ENCODE results near the gene MACROD2.

The MACROD2 gene

DNA sequence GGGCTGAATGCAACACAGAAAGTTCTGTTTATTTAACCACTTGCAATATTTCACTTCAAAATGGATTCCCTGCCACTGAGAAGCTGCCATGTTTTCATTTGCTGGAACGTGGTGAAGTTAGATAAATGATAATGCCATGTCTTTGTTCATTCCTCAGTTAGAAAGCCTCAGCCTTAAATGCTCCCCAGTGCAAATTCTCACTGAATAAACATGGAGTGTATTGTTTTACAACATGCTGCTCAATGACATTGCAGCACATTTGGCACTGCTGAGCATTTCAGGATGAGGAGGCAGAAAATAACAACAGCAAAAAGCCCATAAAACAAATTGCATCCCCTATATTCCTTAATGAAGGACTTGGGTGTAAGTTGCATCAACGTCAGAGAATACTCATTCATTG, 1255.9 kb downstream of the MACROD2 start (continued):
- no peak for TF ChIP-seq SCRT1 (tag by site-specific recombination; IDR thresholded peaks at IDR 0.05; ENCODE audit: borderline replicate concordance)
- no peak for TF ChIP-seq ZFP41 (tag by site-specific recombination; IDR thresholded peaks at IDR 0.05; ENCODE audit: borderline replicate concordance)
- TF ChIP-seq ZNF623 (tag by site-specific recombination; IDR thresholded peaks at IDR 0.05) = no peak
- no peak for TF ChIP-seq ZNF473 (tag by site-specific recombination; IDR thresholded peaks at IDR 0.05)
- no peak for TF ChIP-seq ZNF138 (tag by site-specific recombination; IDR thresholded peaks at IDR 0.05; ENCODE audit: borderline replicate concordance)
- TF ChIP-seq ZBTB11 (tag by site-specific recombination; conservative IDR thresholded peaks at IDR 0.05; ENCODE audit: low read depth) = no peak
- TF ChIP-seq, protein P1, sequence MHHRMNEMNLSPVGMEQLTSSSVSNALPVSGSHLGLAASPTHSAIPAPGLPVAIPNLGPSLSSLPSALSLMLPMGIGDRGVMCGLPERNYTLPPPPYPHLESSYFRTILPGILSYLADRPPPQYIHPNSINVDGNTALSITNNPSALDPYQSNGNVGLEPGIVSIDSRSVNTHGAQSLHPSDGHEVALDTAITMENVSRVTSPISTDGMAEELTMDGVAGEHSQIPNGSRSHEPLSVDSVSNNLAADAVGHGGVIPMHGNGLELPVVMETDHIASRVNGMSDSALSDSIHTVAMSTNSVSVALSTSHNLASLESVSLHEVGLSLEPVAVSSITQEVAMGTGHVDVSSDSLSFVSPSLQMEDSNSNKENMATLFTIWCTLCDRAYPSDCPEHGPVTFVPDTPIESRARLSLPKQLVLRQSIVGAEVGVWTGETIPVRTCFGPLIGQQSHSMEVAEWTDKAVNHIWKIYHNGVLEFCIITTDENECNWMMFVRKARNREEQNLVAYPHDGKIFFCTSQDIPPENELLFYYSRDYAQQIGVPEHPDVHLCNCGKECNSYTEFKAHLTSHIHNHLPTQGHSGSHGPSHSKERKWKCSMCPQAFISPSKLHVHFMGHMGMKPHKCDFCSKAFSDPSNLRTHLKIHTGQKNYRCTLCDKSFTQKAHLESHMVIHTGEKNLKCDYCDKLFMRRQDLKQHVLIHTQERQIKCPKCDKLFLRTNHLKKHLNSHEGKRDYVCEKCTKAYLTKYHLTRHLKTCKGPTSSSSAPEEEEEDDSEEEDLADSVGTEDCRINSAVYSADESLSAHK (tag by site-specific recombination; IDR thresholded peaks at IDR 0.05) = no peak
- TF ChIP-seq ZNF48 (tag by site-specific recombination; IDR thresholded peaks at IDR 0.05) = no peak
- TF ChIP-seq ZFP3 (tag by site-specific recombination; IDR thresholded peaks at IDR 0.05; ENCODE audit: low read depth) = no peak

GRCh38 chr20:15252304-15252703, 1257.0 kb downstream of the MACROD2 start:
- no peak overlapping the region for H3K4me3 ChIP-seq (ENCODE audit: low read depth, low read length)
- H3K36me3 ChIP-seq (ENCODE audit: control insufficient read depth in 2 of 2, insufficient read depth in 1 of 2, low read length in 2 of 2) = no peaks in the 10 kb centered on the region
- H3K4me1 ChIP-seq (ENCODE audit: control insufficient read depth, insufficient read depth, low read length) = peaks cover 5% of the 10 kb centered on the region; the same call in 1 of the 2 replicates
- no peak overlapping the region for H3K27ac ChIP-seq (ENCODE audit: extremely low read depth, low read depth, low read length)
- ChIA-PET CTCF (interaction anchor here (0.9 kb wide), 1 partner anchor 16 kb away, joined by 3 read pairs; no protein-coding TSS in a partner anchor), POLR2A (no interaction called here)
- H3K9me3 ChIP-seq (ENCODE audit: control insufficient read depth, insufficient read depth, low read depth, low read length) = no peaks in the 10 kb centered on the region
- no peak for TF ChIP-seq ZNF266 (tag by site-specific recombination; IDR thresholded peaks at IDR 0.05; ENCODE audit: low read depth)
- no peak for TF ChIP-seq ZBTB48 (tag by site-specific recombination; IDR thresholded peaks at IDR 0.05)
- TF ChIP-seq, protein P2, sequence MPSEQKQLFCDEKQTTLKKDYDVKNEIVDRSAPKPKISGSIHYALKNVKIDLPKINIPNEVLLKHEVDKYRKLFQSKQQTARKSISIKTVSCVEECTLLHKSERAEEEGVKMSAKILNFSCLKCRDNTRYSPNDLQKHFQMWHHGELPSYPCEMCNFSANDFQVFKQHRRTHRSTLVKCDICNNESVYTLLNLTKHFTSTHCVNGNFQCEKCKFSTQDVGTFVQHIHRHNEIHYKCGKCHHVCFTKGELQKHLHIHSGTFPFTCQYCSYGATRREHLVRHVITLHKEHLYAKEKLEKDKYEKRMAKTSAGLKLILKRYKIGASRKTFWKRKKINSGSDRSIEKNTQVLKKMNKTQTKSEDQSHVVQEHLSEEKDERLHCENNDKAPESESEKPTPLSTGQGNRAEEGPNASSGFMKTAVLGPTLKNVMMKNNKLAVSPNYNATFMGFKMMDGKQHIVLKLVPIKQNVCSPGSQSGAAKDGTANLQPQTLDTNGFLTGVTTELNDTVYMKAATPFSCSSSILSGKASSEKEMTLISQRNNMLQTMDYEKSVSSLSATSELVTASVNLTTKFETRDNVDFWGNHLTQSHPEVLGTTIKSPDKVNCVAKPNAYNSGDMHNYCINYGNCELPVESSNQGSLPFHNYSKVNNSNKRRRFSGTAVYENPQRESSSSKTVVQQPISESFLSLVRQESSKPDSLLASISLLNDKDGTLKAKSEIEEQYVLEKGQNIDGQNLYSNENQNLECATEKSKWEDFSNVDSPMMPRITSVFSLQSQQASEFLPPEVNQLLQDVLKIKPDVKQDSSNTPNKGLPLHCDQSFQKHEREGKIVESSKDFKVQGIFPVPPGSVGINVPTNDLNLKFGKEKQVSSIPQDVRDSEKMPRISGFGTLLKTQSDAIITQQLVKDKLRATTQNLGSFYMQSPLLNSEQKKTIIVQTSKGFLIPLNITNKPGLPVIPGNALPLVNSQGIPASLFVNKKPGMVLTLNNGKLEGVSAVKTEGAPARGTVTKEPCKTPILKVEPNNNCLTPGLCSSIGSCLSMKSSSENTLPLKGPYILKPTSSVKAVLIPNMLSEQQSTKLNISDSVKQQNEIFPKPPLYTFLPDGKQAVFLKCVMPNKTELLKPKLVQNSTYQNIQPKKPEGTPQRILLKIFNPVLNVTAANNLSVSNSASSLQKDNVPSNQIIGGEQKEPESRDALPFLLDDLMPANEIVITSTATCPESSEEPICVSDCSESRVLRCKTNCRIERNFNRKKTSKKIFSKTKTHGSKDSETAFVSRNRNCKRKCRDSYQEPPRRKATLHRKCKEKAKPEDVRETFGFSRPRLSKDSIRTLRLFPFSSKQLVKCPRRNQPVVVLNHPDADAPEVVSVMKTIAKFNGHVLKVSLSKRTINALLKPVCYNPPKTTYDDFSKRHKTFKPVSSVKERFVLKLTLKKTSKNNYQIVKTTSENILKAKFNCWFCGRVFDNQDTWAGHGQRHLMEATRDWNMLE (tag by site-specific recombination; conservative IDR thresholded peaks at IDR 0.05; ENCODE audit: low read depth) = no peak
- no peak for TF ChIP-seq ZFP41 (tag by site-specific recombination; IDR thresholded peaks at IDR 0.05; ENCODE audit: borderline replicate concordance)
- no peak for TF ChIP-seq ZNF174 (tag by site-specific recombination; IDR thresholded peaks at IDR 0.05)
- TF ChIP-seq ZNF223 (tag by site-specific recombination; IDR thresholded peaks at IDR 0.05) = no peak
- TF ChIP-seq ZNF341 (tag by site-specific recombination; IDR thresholded peaks at IDR 0.05; ENCODE audit: low read depth) = no peak
- TF ChIP-seq, protein P3, sequence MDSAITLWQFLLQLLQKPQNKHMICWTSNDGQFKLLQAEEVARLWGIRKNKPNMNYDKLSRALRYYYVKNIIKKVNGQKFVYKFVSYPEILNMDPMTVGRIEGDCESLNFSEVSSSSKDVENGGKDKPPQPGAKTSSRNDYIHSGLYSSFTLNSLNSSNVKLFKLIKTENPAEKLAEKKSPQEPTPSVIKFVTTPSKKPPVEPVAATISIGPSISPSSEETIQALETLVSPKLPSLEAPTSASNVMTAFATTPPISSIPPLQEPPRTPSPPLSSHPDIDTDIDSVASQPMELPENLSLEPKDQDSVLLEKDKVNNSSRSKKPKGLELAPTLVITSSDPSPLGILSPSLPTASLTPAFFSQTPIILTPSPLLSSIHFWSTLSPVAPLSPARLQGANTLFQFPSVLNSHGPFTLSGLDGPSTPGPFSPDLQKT (IDR thresholded peaks at IDR 0.05; ENCODE audit: borderline replicate concordance, low read depth, low read length) = no peak
- TF ChIP-seq ZNF549 (tag by site-specific recombination; IDR thresholded peaks at IDR 0.05) = no peak
- TF ChIP-seq TRIM28 (IDR thresholded peaks at IDR 0.05; ENCODE audit: borderline replicate concordance, low read length) = no peak
- no peak for TF ChIP-seq ZBTB17 (tag by site-specific recombination; IDR thresholded peaks at IDR 0.05)
- TF ChIP-seq ZBTB26 (tag by site-specific recombination; optimal IDR thresholded peaks at IDR 0.05) = no peak
- TF ChIP-seq ZNF169 (tag by site-specific recombination; IDR thresholded peaks at IDR 0.05) = no peak
- no peak for TF ChIP-seq ZNF202 (tag by site-specific recombination; IDR thresholded peaks at IDR 0.05; ENCODE audit: borderline replicate concordance)
- no peak for TF ChIP-seq ZNF529 (tag by site-specific recombination; IDR thresholded peaks at IDR 0.05; ENCODE audit: insufficient replicate concordance)
- no peak for TF ChIP-seq ZXDB (tag by site-specific recombination; IDR thresholded peaks at IDR 0.05)
- no peak for TF ChIP-seq ZNF791 (tag by site-specific recombination; IDR thresholded peaks at IDR 0.05)
